Progenitor cell of endocrine pancreas (in vitro differentiated cells): Measurements from ENCODE around the gene TNRC6C. TPM values are rescaled to one million over a fixed set of nuclear protein-coding genes. Genes with fewer than 3 reads are reported as not detected.

Experiments
- DNase-seq: peaks from one replicate; pipeline ENCODE4 v3.0.0; 2021; ENCODE audit warnings: low spot score; ENCODE audit not compliant: unreplicated experiment
- H3K27ac Mint-ChIP-seq: 2 replicates; pipeline ENCODE4 v1.8.0; 2021; ENCODE audit warnings: mild to moderate bottlenecking, moderate library complexity, mixed read lengths
- H3K27me3 Mint-ChIP-seq: 2 replicates; pipeline ENCODE4 v1.8.0; 2021; ENCODE audit warnings: mixed read lengths
- H3K36me3 Mint-ChIP-seq: 2 replicates; pipeline ENCODE4 v1.8.0; 2022; ENCODE audit warnings: mixed read lengths; ENCODE audit not compliant: insufficient read depth
- H3K4me1 Mint-ChIP-seq: 2 replicates; pipeline ENCODE4 v1.8.0; 2021; ENCODE audit warnings: low read depth, mixed read lengths
- H3K4me3 Mint-ChIP-seq: 2 replicates; pipeline ENCODE4 v1.8.0; 2021; ENCODE audit warnings: low read depth, mild to moderate bottlenecking, moderate library complexity, mixed read lengths
- H3K9me3 Mint-ChIP-seq: 2 replicates; pipeline ENCODE4 v1.8.0; 2021; ENCODE audit warnings: low read depth, mixed read lengths
- CTCF ChIP-seq: fragments of 200-600 bp; sonication (generic); IDR thresholded peaks from one replicate; pipeline ENCODE4 v1.5.0; 2021; ENCODE audit warnings: antibody characterized with exemption, mild to moderate bottlenecking; ENCODE audit not compliant: unreplicated experiment
- total RNA-seq: library from RNA; stranded (reverse); gene quantifications from 2 replicates; pipeline ENCODE4 v1.2.1, GENCODE V29; 2021

The TNRC6C gene
- total RNA-seq, 1 donor from 2014 or later, result 38.3 TPM

GRCh38 chr17:78019976-78020716 is 61.6 kb downstream of the TNRC6C start:
- Mint-ChIP-seq H3K4me3 (no peak overlapping the region), H3K9me3 (no peaks in the 10 kb centered on the region), H3K27me3 (no peaks in the 10 kb centered on the region), H3K36me3 (peaks cover 2% of the 10 kb centered on the region), H3K27ac (no peak overlapping the region), H3K4me1 (peaks cover 1% of the 10 kb centered on the region)
- TF ChIP-seq CTCF, result no peak
- no peak for DNase-seq

GRCh38 chr17:78020717-78021108 is 62.2 kb downstream of the TNRC6C start:
- Mint-ChIP-seq H3K4me1 (peaks cover 1% of the 10 kb centered on the region), H3K9me3 (no peaks in the 10 kb centered on the region), H3K27ac (no peak overlapping the region), H3K4me3 (no peak overlapping the region), H3K27me3 (no peaks in the 10 kb centered on the region), H3K36me3 (peaks cover 3% of the 10 kb centered on the region)
- no peak for TF ChIP-seq CTCF
- DNase-seq, result no peak

- TF ChIP-seq CTCF, result no peak
Observed at GRCh38 chr17:78022425-78022824, 63.9 kb downstream of the TNRC6C start.

GRCh38 chr17:78023042-78023441 is 64.5 kb downstream of the TNRC6C start:
- H3K9me3 Mint-ChIP-seq, result no peaks in the 10 kb centered on the region

More at GRCh38 chr17:78022425-78022824, 63.9 kb downstream of the TNRC6C start:
- H3K4me3 Mint-ChIP-seq, result no peak overlapping the region
- H3K9me3 Mint-ChIP-seq, result no peaks in the 10 kb centered on the region
- H3K4me1 Mint-ChIP-seq, result no peaks in the 10 kb centered on the region
- DNase-seq, result no peak
- no peak overlapping the region for H3K27ac Mint-ChIP-seq
- no peaks in the 10 kb centered on the region for H3K27me3 Mint-ChIP-seq
- peaks cover 3% of the 10 kb centered on the region for H3K36me3 Mint-ChIP-seq

GRCh38 chr17:78026381-78026780 is 67.9 kb downstream of the TNRC6C start:
- Mint-ChIP-seq H3K36me3 (peaks cover 2% of the 10 kb centered on the region), H3K27me3 (no peaks in the 10 kb centered on the region), H3K27ac (no peak overlapping the region), H3K4me3 (no peak overlapping the region), H3K4me1 (no peaks in the 10 kb centered on the region), H3K9me3 (no peaks in the 10 kb centered on the region)
- DNase-seq, result no peak
- no peak for TF ChIP-seq CTCF

More at GRCh38 chr17:78023042-78023441, 64.5 kb downstream of the TNRC6C start:
- Mint-ChIP-seq H3K27me3 (no peaks in the 10 kb centered on the region), H3K27ac (no peak overlapping the region), H3K4me1 (no peaks in the 10 kb centered on the region), H3K4me3 (no peak overlapping the region), H3K36me3 (peaks cover 3% of the 10 kb centered on the region)
- no peak for DNase-seq
- no peak for TF ChIP-seq CTCF
